Sigmoid colon (tissue), 4 donors: ENCODE results near the gene SPINK2.

Experiments
- CTCF ChIP-seq, 4 experiments: fragments of 450-650 bp in 3 of 4; fragments of 200-600 bp in 1 of 4; IDR thresholded peaks; one replicate each; pipeline ENCODE4 v1.5.1; 2016 to 2019; ENCODE audit warnings: antibody characterized with exemption in 4 of 4, mild to moderate bottlenecking in 3 of 4, moderate library complexity in 2 of 4
- EP300 ChIP-seq, 4 donors: sonication (generic); formaldehyde crosslinking; IDR thresholded peaks; one replicate each; pipeline ENCODE4 v1.6.1; 2017; ENCODE audit warnings: antibody characterized with exemption in 4 of 4

- TF ChIP-seq CTCF (IDR thresholded peaks at IDR 0.05) (no peak), EP300 (IDR thresholded peaks at IDR 0.05) (no peak)
Observed at GRCh38 chr4:56786955-56787354, 34.5 kb downstream of the SPINK2 start.
